ENCODE data around the gene ATOX1.
"Not testable (repeated sequence)": the region's sequence is repeated elsewhere in the genome, so short reads cannot be mapped to it uniquely, and the experiment has no call there.

Gene ATOX1

DNA sequence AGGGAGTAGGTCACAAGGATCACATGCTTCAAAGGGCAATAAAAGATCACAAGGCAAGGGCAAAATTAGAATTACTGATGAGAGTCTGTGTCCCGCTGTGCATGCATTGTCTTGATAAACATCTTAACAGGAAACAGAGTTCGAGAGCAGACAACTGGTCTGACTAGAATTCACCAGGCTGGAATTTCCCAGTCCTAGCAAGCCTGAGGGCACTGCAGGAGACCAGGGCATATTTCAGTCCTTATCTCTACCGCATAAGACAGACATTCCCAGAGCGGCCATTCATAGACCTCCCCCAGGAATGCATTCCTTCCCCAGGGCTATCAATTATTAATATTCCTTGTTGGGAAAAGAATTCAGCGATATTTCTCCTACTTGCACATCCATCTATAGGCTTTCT is 28.8 kb downstream of the ATOX1 start:
- DNase-seq, result not testable (repeated sequence)

DNA sequence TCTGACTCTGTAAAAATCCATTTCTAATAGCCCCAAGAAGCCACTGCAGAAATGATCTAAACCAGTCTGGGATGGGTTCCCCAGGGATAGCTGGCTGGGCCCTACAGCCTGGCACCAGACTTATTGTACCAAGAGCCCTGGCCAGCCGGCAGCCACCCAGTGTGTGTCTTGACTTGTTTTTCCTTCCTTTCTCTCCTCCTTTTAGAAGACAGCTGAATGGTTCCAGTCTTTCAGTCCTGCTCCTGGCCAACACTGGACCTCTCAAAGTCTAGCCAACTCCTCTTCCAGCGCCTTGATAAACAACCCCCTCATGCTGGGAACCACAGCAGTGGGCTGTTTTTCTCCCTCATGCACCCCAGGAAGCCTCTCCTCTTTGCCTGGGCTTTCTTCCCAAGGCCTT is 34.1 kb downstream of the ATOX1 start:
- no peak for DNase-seq

DNA sequence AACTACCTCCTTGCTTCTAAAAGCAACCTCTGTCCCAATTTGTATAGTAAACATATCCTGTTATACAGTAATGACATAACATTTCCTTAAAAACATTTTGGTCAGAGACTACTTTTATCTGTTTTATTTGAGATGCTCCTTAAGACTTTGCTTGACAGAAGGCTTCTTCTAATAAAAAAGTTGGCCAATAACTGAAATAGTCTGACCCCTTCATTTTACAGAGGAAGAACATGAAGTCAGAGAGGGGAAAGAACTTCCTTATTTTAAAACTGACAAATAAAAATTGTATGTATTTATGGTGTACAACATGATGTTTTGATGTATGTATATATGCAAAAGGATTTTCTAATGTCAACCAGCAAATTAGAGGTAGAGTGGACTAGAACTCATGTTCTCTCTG is 35.9 kb downstream of the ATOX1 start:
- DNase-seq, result no peak

- DNase-seq, result no peak
These were observed 36.5 kb downstream of the ATOX1 start for GRCh38 chr5:151721812-151722391.

GRCh38 chr5:151721087-151721646 is 37.3 kb downstream of the ATOX1 start:
- no peak for DNase-seq

- DNase-seq, result no peak
These were observed 38.2 kb downstream of the ATOX1 start for GRCh38 chr5:151720215-151720614.

DNA sequence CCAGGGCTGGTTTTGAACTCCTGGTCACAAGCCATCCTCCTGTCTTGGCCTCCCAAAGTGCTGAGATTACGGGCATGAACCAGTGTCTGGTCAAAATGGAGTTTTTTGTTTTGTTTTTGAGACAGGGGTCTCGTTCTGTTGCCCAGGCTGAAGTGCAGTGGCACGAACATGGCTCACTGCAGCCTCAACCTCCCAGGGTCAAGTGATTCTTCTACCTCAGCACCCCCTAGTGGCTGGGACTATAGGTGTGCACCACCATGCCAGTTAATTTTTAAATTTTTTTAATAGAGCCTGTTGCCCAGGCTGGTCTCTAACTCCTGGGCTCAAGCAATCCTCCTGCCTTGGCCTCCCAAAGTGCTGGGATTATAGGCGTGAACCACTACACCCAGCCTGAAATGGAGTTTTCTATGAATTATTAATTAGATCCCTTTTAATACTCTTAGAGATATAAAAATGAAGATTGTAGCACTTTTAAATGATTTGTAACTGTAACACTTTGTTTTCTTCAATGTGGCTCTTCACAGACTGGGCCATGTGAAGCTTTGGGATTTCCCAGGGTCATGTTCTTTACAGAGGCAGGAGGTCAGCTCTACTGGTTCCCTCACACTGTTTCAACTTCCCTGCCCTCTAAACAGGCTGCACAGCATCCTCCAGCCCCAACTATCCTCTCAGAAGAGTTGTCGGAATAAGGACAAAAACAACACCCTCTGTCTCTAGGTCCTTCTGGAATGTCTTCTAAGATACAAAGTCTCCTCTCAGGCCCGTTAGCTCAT is 39.0 kb downstream of the ATOX1 start:
- no peak for DNase-seq

- no peak for DNase-seq
These were observed 39.8 kb downstream of the ATOX1 start for GRCh38 chr5:151718646-151719045.

DNA sequence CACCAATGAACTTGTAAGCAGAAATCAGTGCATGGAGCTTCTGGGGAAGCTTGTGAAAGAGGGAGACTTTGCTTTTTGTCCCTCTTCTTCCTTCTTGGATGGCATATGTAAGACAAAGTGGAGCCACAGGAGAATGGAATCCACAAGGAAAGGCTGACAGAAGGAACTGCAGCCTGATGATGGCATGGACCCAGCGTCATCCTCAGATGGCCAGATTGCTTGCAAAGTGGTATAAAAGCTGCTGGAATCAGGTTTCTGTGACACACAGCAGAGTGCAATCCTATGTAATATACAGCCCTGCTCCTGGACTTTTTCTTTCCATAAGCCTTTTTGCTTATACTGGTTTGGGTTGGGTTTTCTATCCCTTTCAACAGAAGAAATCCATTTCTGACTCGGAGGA is 40.3 kb downstream of the ATOX1 start:
- no peak for DNase-seq

DNA sequence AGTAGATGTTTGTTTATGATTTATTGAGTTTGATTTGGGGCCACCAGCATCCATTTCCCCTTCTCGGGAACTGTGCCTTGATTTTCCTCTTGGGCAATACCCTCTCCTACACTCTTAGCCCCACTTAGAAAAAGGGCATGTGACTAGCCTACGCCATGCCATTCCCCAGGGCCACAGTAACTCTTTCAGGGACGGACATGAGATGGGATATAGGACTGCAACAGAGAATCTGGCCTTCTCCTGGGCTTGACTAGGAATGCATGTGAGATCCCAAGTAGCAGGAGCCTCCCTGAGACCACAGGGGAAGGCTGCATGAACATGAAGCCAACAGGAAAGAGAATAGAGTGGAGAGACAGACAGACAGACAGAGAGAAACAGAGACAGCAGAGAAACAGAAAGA is 41.0 kb downstream of the ATOX1 start:
- DNase-seq, result no peak

DNA sequence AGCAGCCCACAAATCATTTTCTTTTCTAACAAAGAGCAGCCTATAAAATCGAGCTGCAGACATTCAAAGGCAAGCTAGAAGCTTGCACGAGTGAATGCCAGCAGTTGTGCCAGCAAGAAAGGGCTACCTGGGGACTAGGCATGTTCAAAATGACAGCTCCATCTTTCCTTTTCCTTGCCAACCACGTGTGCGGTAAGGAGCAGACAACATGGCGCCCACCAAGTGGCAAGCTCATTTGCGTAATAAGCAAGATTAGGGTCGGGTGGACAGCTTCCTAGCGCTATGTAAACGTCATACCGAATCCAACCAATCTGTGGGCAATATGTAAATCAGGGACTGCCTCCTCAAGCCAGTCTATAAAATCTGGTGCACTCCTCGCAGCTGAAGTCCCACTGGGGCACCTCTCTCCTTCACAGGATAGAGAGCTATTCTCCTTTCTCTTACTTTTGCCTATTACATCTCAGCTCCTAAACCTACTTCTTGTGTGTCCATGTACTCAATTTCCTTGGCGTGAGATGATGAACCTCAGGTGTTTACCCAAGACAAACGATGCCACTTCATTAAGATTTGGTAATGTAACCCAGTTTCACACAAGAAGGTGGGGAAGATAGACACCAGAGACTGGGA is 49.2 kb downstream of the ATOX1 start:
- peak; percentile 37 for DNase-seq

- no peak for DNase-seq
These were observed 50.3 kb downstream of the ATOX1 start for GRCh38 chr5:151708126-151708525.

DNA sequence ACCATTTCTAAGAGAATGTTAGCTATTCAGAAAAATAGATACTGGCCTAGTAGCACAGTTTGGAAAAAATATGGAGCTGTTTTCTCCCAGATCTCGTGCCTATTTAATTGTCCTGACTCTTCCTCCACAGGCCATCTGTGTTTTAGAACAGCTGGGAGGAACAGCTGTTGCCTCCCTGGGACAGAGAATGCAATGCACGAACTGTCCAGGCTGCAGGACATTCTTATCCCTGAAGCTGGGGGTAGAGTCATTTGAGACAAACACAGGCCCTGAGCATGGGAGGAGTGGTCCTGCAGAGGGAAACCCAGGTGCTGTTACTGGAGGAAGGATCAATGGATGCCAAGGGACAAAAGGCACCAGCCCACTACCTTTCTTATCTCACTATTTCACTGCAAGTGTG is 50.9 kb downstream of the ATOX1 start:
- no peak for DNase-seq

GRCh38 chr5:151706906-151707305 is 51.5 kb downstream of the ATOX1 start:
- DNase-seq, result no peak

DNA sequence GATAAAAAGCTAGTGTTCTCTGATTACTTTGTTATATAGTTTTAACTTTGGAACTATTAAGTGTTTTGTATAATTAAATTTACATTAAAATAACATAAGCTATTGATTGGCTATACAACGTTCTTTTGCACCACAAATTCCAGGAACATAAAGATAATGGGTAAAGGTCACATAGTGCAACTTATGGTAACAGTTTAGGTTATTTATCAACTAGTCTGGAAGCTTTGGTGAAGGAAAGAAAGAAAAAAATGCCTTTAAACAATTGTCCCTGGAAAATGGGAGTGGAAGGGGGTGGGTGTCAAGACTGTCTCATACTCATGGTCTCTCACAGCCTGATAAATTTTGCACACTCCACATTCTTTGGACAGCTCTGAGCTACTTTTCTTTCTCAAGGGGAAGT is 54.7 kb downstream of the ATOX1 start:
- DNase-seq, result no peak

- DNase-seq, result peak; percentile 39
These were observed 55.2 kb downstream of the ATOX1 start for GRCh38 chr5:151703227-151703626.

GRCh38 chr5:151700820-151701219 is 57.6 kb downstream of the ATOX1 start:
- no peak for DNase-seq

DNA sequence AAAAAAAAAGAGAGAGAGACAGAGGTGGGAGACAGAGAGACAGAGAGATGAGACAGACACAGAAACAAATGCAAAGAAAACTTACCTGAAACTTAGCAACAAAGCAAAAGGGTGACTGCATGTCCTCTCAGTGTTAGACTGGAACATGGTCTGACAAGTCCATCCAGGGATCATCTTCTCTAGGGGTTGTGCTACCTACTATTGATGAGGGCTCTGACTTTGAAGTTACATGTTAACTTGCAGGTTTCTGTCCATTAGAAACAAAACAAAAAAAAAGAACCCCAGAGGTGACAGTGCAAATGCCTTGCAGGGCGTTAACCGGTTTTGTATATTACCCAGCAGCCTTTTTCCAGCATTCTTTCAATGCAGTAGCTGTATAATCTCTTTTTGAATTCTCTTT is 58.1 kb downstream of the ATOX1 start:
- no peak for DNase-seq

- DNase-seq, result no peak
These were observed 59.1 kb downstream of the ATOX1 start for GRCh38 chr5:151699071-151699901.

- not testable (repeated sequence) for DNase-seq
These were observed 60.4 kb downstream of the ATOX1 start for GRCh38 chr5:151698081-151698480.

GRCh38 chr5:151697452-151697851 is 61.0 kb downstream of the ATOX1 start:
- DNase-seq, result no peak

DNA sequence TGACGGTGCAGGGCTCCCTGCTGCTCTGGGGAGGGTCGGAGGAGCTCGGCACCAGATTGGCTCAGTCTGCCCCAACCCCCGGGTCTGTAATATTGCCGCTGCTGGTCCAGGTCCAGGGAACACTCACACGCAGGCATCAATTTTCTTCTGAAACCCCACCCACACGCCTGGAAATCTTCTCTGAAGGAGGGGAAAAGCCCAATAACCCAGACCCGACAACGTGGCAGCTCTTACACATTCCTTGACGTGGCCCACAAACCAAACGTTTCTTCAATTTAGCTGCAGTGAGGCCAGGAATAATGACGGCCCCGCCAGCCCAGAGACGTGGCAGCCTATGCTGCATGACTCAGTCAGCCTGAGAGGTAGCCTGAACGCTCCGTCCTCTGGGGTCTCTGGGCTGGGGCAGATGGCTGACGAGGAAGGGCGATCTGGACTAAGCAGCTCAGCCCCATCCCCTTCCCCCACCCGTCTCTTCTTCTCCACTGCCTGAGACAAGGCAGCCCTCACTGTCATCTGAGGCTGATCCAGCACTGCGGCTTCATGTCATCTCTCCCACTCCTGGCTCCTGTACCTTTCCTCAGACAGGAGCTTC is 61.9 kb downstream of the ATOX1 start:
- no peak for DNase-seq

DNA sequence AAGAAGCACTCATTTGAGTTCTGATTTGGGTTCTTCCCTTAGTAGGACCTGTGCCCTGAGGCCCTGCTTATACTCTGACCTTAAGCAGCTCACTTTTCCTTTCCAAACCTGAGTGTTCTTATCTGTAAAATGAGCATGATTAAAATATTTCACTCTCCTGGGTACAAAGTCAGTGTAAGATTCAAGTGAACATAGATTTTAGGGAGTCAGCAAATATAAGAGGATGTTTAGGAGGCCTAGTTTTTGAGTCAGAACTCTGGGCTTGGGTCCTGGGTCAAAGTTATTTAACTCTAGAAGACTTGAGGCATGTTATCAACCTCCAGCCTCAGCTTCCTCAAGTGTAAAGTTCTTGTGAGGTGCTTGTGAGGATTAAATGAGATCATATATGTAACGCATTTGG is 63.0 kb downstream of the ATOX1 start:
- no peak for DNase-seq

Measured in NCI-H146 (cell line).